ENCODE data around the gene DDA1.

DDA1 gene

GRCh38 chr19:17305517-17306284, 3.7 kb upstream of the DDA1 start, which contains the start of gene MRPL34 (continued):
- no peak for TF ChIP-seq ZNF175 (tag by site-specific recombination; IDR thresholded peaks at IDR 0.05)
- 0 out of 2 replicates have a peak, but pooled peaks have one; percentile 22 for TF ChIP-seq ZFHX2 (tag by site-specific recombination; conservative IDR thresholded peaks at IDR 0.05)
- TF ChIP-seq SP7 (tag by site-specific recombination; IDR thresholded peaks at IDR 0.05) = no peak; the same call in none of the 2 replicates
- no peak for TF ChIP-seq ZNF19 (tag by site-specific recombination; IDR thresholded peaks at IDR 0.05; ENCODE audit: low read depth)
- peak; percentile 61; the same call in 1 of the 2 replicates for TF ChIP-seq ZXDB (tag by site-specific recombination; IDR thresholded peaks at IDR 0.05)
- TF ChIP-seq ZNF785 (tag by site-specific recombination; IDR thresholded peaks at IDR 0.05) = no peak
- TF ChIP-seq ZNF792 (tag by site-specific recombination; IDR thresholded peaks at IDR 0.05) = 0 out of 2 replicates have a peak, but pooled peaks have one; percentile 22
- TF ChIP-seq ZNF350 (tag by site-specific recombination; IDR thresholded peaks at IDR 0.05) = no peak
- peak; percentile 86 for TF ChIP-seq SP2 (tag by site-specific recombination; IDR thresholded peaks at IDR 0.05)
- 0 out of 2 replicates have a peak, but pooled peaks have one; percentile 5 for TF ChIP-seq WT1 (tag by site-specific recombination; IDR thresholded peaks at IDR 0.05)
- TF ChIP-seq ZNF707 (tag by site-specific recombination; IDR thresholded peaks at IDR 0.05) = no peak
- TF ChIP-seq ZNF600 (tag by site-specific recombination; IDR thresholded peaks at IDR 0.05) = peak; percentile 89
- TF ChIP-seq ZBTB8A (tag by site-specific recombination; IDR thresholded peaks at IDR 0.05) = peak; percentile 59
- TF ChIP-seq KLF9 (tag by site-specific recombination; IDR thresholded peaks at IDR 0.05; ENCODE audit: low read depth) = no peak
- peak; percentile 56 for TF ChIP-seq ZBTB11 (tag by site-specific recombination; conservative IDR thresholded peaks at IDR 0.05; ENCODE audit: low read depth)
- no peak; the same call in 1 of the 2 replicates for TF ChIP-seq ZNF704 (tag by site-specific recombination; IDR thresholded peaks at IDR 0.05)
- TF ChIP-seq ZBTB7A (tag by site-specific recombination; IDR thresholded peaks at IDR 0.05; ENCODE audit: low read depth) = peak; percentile 40; the same call in 1 of the 2 replicates
- 0 out of 2 replicates have a peak, but pooled peaks have one; percentile 10 for TF ChIP-seq BCL11B (tag by site-specific recombination; IDR thresholded peaks at IDR 0.05; ENCODE audit: low read depth)
- TF ChIP-seq, protein P1, sequence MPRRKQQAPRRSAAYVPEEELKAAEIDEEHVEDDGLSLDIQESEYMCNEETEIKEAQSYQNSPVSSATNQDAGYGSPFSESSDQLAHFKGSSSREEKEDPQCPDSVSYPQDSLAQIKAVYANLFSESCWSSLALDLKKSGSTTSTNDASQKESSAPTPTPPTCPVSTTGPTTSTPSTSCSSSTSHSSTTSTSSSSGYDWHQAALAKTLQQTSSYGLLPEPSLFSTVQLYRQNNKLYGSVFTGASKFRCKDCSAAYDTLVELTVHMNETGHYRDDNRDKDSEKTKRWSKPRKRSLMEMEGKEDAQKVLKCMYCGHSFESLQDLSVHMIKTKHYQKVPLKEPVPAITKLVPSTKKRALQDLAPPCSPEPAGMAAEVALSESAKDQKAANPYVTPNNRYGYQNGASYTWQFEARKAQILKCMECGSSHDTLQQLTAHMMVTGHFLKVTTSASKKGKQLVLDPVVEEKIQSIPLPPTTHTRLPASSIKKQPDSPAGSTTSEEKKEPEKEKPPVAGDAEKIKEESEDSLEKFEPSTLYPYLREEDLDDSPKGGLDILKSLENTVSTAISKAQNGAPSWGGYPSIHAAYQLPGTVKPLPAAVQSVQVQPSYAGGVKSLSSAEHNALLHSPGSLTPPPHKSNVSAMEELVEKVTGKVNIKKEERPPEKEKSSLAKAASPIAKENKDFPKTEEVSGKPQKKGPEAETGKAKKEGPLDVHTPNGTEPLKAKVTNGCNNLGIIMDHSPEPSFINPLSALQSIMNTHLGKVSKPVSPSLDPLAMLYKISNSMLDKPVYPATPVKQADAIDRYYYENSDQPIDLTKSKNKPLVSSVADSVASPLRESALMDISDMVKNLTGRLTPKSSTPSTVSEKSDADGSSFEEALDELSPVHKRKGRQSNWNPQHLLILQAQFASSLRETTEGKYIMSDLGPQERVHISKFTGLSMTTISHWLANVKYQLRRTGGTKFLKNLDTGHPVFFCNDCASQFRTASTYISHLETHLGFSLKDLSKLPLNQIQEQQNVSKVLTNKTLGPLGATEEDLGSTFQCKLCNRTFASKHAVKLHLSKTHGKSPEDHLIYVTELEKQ (tag by site-specific recombination; IDR thresholded peaks at IDR 0.05; ENCODE audit: borderline replicate concordance) = no peak
- no peak for TF ChIP-seq OVOL3 (tag by site-specific recombination; IDR thresholded peaks at IDR 0.05)
- TF ChIP-seq BCL11A (tag by site-specific recombination; IDR thresholded peaks at IDR 0.05; ENCODE audit: low read depth) = 0 out of 2 replicates have a peak, but pooled peaks have one; percentile 65
- TF ChIP-seq ZBTB48 (tag by site-specific recombination; IDR thresholded peaks at IDR 0.05) = no peak
- TF ChIP-seq SP3 (tag by site-specific recombination; IDR thresholded peaks at IDR 0.05) = peak; percentile 64
- TF ChIP-seq, protein P2, sequence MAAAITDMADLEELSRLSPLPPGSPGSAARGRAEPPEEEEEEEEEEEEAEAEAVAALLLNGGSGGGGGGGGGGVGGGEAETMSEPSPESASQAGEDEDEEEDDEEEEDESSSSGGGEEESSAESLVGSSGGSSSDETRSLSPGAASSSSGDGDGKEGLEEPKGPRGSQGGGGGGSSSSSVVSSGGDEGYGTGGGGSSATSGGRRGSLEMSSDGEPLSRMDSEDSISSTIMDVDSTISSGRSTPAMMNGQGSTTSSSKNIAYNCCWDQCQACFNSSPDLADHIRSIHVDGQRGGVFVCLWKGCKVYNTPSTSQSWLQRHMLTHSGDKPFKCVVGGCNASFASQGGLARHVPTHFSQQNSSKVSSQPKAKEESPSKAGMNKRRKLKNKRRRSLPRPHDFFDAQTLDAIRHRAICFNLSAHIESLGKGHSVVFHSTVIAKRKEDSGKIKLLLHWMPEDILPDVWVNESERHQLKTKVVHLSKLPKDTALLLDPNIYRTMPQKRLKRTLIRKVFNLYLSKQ (tag by site-specific recombination; IDR thresholded peaks at IDR 0.05; ENCODE audit: borderline replicate concordance) = no peak
- TF ChIP-seq ZNF768 (tag by site-specific recombination; IDR thresholded peaks at IDR 0.05) = peak; percentile 98; the same call in 1 of the 2 replicates
- TF ChIP-seq ZNF324 (tag by site-specific recombination; IDR thresholded peaks at IDR 0.05) = 0 out of 2 replicates have a peak, but pooled peaks have one; percentile 1
- TF ChIP-seq ZEB2 (tag by site-specific recombination; IDR thresholded peaks at IDR 0.05) = peak; percentile 99
- no peak for TF ChIP-seq ZNF426 (tag by site-specific recombination; IDR thresholded peaks at IDR 0.05)
- no peak for TF ChIP-seq ZNF362 (tag by site-specific recombination; IDR thresholded peaks at IDR 0.05)
- TF ChIP-seq ZNF558 (tag by site-specific recombination; IDR thresholded peaks at IDR 0.05) = no peak

Measured in HEK293 (cell line).